Breast epithelium (tissue), 3 donors: ENCODE measurements around the gene TCP11L2.

ENCODE experiments used
- CTCF ChIP-seq, 3 donors: fragments of 450-650 bp; IDR thresholded peaks; one replicate each; pipeline ENCODE4 v1.5.1; 2016 to 2017; ENCODE audit warnings: antibody characterized with exemption in 3 of 3, mild to moderate bottlenecking in 3 of 3, moderate library complexity in 3 of 3
- POLR2AphosphoS5 ChIP-seq, 3 donors: sonication (generic); formaldehyde crosslinking; IDR thresholded peaks; one replicate each; pipeline ENCODE4 v1.6.1; 2017; ENCODE audit warnings: antibody characterized with exemption in 3 of 3

- TF ChIP-seq POLR2AphosphoS5 (IDR thresholded peaks at IDR 0.05), result no peak
- TF ChIP-seq CTCF (IDR thresholded peaks at IDR 0.05), result no peak
Measured at GRCh38 chr12:106310687-106311086, 8.2 kb downstream of the TCP11L2 start.
